NCI-H187 treated with DMSO at 0.1 percent for 48 hours (cell line): ENCODE measurements around the gene KANSL3.
"Not testable (repeated sequence)": the region's sequence is repeated elsewhere in the genome, so short reads cannot be mapped to it uniquely, and the experiment has no call there.

Experiments used
- DNase-seq: peaks from one replicate; lab custom pipeline; 2025; lab: John Stamatoyannopoulos, UW

KANSL3 gene

GRCh38 chr2:96638144-96639121 is at the start of gene KANSL3:
Gene KANSL3 (minus strand): TSS chr2:96638312. CDS start chr2:96637135, 1,177 bp downstream.
- DNase-seq, result no peak

DNA sequence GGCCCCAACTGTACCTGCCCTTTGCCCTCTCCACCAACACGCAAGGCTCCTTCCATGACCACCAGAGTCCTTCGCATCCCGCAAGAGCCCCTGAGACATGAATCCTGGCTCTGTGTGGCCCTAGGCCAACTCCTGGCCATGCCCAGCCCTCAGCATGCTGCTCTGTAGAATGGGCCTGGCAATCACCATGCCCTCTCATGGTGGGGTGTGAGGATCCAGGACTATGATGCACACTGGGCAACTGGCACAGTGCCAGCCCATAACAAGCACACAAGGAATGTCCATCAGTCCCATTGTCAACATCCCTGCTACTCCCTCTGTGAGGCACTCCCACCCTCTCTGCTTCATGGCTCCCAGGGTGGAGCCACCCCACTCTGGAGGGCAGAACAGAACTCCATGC is 49.2 kb upstream of the KANSL3 start:
- no peak for DNase-seq

- DNase-seq, result no peak
These were observed 47.7 kb upstream of the KANSL3 start for GRCh38 chr2:96685577-96686459.

- no peak for DNase-seq
These were observed 46.9 kb upstream of the KANSL3 start for GRCh38 chr2:96684883-96685576.

DNA sequence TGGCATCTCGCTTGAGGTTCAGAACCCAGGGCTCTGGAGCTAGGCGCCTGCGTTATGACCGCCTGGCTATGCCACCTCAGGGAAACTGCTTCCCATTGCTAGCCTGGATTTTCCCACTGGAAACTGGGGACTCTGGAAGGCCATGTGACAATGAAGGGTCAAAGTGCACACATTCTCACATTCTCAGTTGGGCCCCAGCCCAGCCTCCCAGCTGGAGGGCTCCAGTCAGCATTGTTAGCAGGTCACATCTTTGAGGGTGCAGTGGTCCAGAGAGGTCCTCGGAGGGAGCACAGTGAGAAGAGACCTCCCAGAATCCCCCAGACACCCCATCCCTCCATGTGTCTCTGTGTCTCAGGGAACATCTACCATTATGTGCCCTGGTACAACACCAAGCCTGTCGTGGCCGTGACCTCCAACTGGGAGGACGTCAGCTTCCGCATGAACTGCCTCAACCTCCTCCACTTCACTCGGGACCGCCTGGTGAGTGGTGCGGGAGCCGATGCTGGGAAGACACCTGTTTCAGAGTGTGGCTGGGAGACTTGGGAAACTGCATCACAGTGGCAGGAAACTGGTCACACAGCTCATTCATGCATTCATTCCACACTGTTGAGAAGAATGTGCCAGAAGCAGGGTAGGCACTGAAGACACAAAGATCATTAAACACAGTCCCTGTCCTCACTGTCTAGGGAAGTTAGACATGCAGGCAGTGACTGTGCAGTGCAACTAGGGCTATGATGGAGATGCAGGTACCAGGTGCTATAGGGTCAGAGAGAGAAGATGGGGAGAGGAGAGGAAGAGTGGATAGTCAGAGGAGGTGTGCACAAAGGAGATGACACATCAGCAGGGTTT is 46.1 kb upstream of the KANSL3 start:
- no peak for DNase-seq

DNA sequence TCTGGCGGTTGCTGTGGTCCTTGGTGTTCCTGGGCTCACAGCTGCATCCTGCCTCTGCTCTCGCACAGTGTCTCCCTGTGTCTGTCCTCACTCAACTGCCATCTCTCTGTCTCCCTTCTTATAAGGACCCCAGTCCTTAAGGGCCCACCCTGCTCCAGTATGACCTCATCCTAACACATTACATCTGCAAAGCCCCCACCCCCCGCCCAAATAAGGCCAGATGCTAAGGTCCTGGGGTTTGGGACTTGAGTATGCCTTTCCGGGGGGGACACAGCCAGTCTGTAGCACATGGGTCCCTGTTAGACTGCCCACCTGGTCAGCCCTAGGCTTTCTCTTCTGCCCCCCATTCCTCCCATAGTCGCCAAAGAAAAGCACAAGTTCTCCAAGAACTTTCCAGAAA is 45.2 kb upstream of the KANSL3 start:
- DNase-seq, result no peak

DNA sequence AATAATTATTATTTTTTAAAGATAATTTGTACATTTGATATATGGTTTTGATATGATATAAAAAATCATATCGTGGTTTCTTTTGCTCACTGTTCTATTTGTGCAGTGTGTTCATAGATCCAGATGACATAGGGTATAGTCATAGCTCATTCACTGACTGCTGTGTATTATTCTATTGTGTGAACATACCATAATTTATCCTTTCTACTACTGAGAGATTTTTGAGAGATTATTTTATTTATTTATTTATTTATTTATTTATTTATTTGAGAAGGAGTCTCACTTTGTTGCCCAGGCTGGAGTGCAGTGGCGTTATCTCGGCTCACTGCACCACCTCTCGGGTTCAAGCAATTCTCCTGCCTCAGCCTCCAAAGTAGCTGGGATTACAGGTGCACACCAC is 43.4 kb upstream of the KANSL3 start:
- no peak for DNase-seq

GRCh38 chr2:96680561-96681141 is 42.5 kb upstream of the KANSL3 start:
- DNase-seq, result no peak

DNA sequence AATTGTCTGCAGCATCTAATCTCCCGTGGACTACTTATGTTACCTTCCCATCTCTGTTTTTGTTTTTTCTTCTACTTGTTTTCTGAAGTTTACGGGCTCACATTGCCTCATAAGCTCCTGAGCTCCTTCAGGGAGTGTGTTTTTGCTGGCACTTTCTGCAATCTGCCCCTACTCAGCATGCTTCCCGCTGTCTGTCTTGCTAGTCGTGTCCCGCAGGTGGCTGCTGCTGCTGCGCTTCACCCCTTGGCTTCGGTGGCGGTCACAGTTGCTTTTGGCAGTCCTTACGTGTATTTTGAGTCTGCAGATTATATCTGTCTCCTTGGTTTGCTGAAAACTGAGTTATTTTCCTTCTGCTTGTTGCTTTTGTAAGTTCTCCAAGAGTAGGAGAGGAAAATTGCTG is 41.7 kb upstream of the KANSL3 start:
- no peak for DNase-seq

- DNase-seq, result no peak
These were observed 31.6 kb upstream of the KANSL3 start for GRCh38 chr2:96669539-96670215.

- no peak for DNase-seq
These were observed 30.7 kb upstream of the KANSL3 start for GRCh38 chr2:96668771-96669170.

DNA sequence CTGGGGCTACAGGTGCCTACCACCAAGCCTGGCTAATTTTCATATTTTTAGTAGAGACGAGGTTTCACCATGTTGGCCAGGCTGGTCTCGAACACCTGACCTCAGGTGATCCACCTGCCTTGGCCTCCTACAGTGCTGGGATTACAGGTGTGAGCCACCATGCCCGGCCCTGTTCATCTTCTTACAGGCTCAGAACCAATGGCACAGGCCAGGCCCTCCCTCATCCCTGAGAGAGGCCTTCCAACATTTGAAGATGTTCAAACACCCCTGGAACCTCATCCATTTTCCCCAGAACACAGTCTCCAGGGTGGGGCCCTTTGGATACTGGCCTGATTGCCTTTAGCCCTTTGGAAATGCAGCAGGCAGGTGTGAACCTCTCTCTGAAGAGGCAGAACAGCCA is 27.6 kb upstream of the KANSL3 start:
- not testable (repeated sequence) for DNase-seq

DNA sequence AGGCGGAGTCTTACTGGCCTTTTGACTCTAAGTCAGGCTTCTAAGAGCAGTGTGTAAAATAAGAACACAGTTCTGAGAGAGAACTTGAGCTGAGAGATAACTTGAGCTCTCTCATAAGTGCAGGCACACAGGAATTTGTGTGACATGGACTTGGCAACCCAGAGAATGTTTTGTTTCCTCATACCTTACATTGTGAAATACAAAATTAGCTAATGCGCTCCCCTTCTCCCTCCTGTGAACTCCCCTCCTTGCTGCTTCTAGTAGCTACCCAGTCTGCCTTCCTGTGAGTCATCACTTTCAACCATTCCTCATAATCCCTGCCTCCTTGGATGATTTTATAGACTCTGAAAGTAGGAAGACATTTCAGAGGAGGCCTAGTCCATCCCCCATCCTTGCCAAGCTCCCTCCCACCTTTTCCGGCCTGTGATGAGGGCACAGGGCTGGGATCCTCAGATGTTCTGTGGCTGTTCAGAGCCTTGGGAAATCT is 27.0 kb upstream of the KANSL3 start:
- DNase-seq, result no peak

DNA sequence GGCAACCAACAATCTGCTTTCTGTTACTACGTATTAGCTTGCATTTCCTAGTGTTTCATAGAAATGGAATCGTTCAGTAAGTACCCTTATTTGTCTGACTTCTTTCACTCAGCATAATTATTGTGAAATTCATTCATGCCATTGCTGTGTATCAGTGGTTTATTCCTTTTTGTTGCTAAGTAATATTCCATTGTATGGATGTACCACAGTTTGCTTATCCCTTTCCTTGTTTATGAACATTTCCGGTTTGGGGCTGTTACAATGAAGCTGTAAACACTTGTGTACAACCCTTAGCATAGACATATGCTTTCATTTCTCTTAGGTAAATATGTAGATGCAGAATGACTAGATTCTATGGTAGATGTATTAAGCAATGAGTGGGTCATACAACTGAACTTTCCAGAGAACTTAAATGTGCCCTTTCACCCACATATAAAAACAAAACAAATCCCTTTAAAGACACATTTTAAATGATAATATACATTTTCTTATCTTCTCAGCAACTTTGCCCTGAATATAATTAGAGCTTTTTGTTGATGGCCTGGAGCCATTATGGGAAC is 26.3 kb upstream of the KANSL3 start:
- DNase-seq, result no peak

- no peak for DNase-seq
These were observed 25.7 kb upstream of the KANSL3 start for GRCh38 chr2:96663829-96664228.

GRCh38 chr2:96663177-96663576 is 25.1 kb upstream of the KANSL3 start:
- no peak for DNase-seq

- DNase-seq, result no peak
These were observed 24.2 kb upstream of the KANSL3 start for GRCh38 chr2:96662360-96662759.

DNA sequence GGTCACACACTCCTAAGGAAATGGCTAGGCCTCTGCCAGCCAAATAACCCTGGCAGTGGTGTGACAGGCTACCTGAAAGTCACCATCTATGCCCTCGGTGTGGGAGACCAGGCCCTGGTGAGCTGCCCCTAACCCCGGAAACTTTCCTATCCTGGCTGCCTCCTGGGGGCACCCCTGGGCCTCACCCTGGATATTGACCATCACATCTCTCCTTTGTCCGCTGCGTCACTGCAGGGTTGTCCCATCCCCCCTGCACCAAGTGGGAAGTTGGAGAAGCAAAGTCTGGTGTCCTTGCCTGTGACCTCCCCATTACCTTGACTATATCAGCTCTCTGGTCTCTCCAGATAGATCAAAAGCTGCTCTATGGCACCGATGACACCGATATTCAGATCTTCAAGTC is 23.2 kb upstream of the KANSL3 start:
- no peak for DNase-seq

DNA sequence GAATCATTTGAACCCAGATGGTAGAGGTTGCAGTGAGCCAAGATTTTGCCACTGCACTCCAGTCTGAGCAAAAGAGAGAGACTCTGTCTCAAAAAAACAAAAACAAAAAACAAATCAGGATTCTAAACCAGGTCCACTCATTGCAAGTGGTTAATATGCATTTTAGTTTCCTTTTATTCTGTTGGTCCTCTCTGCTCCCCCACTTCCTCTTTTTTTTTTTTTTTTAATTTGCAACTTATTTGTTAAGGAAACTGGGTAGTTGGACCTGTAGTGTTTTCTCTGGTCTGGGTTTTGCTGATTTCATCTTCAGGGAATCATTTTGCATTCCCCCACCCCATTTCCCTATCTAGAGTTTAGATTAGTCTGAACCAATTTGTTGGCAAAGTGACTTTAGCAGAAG is 18.4 kb upstream of the KANSL3 start:
- no peak for DNase-seq

DNA sequence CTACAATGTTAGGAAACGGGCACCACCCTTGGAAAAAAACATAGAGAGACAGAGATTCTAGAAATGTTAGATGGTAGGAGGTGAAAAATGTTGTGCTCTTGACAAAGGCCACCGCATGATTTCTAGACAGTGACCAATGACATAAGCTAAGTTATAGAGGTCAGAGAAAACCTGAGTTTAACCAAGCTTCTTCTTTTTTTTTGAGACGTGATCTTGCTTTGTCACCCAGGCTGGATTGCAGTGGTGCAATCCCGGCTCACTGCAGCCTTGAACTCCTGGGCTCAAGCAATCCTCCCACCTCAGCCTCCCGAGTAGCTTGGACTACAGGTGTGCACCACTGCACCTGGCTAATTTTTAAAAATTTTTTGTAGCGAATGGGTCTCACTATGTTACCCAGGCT is 17.4 kb upstream of the KANSL3 start:
- DNase-seq, result no peak
